ENCODE measurements around the gene TCF15. TPM values are rescaled to one million over a fixed set of nuclear protein-coding genes. Genes with fewer than 3 reads are reported as not detected.

TCF15 gene
- polyA plus RNA-seq, 2 of the 4 experiments (the other 2 are of a cell fraction): not detected

DNA sequence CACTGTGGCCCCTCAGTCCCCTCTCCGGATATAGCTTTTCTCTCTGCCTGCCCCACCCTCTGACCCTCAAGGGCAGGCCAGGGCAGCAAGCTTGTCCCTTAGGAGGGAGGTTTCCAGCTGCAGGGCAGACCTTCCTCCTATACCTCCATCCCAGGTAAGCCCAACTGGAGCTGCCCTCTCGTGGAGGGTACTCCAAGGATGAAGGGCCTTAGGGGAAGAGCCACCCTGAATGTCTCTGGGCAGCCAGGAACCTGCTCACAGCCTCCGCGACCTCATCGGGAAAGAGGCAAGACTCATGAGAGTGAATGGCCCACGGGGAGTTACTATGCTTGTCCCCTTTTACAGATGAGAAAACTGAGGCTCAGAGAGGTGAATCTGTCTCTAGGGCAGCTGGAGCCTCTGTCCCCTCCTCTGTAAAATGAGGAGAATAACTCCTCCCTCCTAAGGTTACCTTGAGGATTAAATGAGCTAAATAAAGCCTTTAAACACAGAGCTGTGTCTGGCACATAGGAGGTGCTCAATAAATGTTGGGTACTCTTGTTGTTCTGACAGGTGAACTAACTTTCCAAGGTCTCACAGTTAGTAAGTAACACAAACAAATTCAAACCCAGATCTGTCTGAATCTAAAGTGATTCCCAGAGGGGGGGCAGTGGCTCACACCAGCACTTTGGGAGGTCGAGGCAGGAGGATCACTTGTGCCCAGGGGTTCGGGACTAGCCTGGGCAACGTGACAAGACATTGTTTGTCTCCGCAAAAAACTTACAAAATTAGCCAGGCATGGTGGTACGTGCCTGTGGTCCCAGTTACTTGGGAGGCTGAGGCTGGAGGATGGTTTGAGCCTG lies 30.8 kb upstream of the TCF15 start:
- 62% methylated on average over 11 of the region's 11 CpGs for WGBS (ENCODE audit: missing lambda C conversion rate)
- no peak overlapping the region for H3K27ac ChIP-seq
- ATAC-seq: no peak
- H3K4me1 ChIP-seq: peaks cover 8% of the 10 kb centered on the region
- POLR2A ChIA-PET: no interaction called here
- no peak for DNase-seq (ENCODE audit: low read depth in 1 of 2, low spot score in 1 of 2)
- no peaks in the 10 kb centered on the region for H3K9me3 ChIP-seq
- CTCF ChIA-PET: interaction anchor here (0.7 to 2.6 kb wide), 8 partner anchors 10 to 287 kb away, joined by 3 to 23 read pairs (median 3); no protein-coding TSS in a partner anchor
- peak overlapping the region; percentile 45; the same call in 2 of the 3 replicates for H3K4me2 ChIP-seq
- H3K4me3 ChIP-seq: no peak overlapping the region
- TF ChIP-seq HOXB13 (CRISPR knock-in tag; IDR thresholded peaks at IDR 0.05; ENCODE audit: low read depth): no peak
- TF ChIP-seq KDM1A (IDR thresholded peaks at IDR 0.05; ENCODE audit: low read depth): 0 out of 2 replicates have a peak, but pooled peaks have one; percentile 59
- TF ChIP-seq E2F6 (IDR thresholded peaks at IDR 0.05; ENCODE audit: borderline replicate concordance, low read depth): no peak
- TF ChIP-seq FOSL2 (IDR thresholded peaks at IDR 0.05): no peak
- TF ChIP-seq FOSL2 (CRISPR knock-in tag; IDR thresholded peaks at IDR 0.05): no peak
- no peak for TF ChIP-seq CHD2 (IDR thresholded peaks at IDR 0.05; ENCODE audit: low read length, partially characterized antibody)
- TF ChIP-seq HDAC2 (IDR thresholded peaks at IDR 0.05): 0 out of 2 replicates have a peak, but pooled peaks have one; percentile 25
- no peak for TF ChIP-seq SMC3 (IDR thresholded peaks at IDR 0.05)
- TF ChIP-seq CTCF (IDR thresholded peaks at IDR 0.05): no peak
- no peak for TF ChIP-seq GATA3 (IDR thresholded peaks at IDR 0.05; ENCODE audit: borderline replicate concordance)
- TF ChIP-seq POLR2A (IDR thresholded peaks at IDR 0.05; ENCODE audit: low read length): no peak
- no peak for FAIRE-seq

DNA sequence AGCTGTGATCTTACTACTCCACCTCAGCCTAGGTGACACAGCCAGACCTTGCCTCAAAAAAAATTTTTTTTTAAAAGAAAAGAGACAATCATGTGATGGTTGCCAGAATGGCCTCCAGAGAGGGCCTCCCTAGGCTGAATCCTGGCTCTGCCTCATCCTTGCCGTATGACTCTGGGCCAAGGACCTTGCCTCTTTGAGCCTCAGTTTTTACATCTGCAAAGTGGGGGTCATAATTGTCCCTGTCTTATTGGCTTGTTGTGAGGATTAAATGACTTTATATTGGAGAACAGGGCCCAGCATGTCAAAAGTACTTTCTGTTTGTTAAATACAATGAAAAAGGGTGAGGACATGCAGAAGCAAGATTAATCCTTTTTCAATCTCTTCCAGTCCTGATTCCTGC lies 28.5 kb upstream of the TCF15 start:
- no peaks in the 10 kb centered on the region for H3K9me3 ChIP-seq
- H3K27ac ChIP-seq: no peak overlapping the region
- FAIRE-seq: no peak
- H3K4me2 ChIP-seq: no peak overlapping the region
- ChIA-PET CTCF (interaction anchor here (1.2 to 3.1 kb wide), 4 partner anchors 8 to 28 kb away, joined by 3 to 17 read pairs (median 4); no protein-coding TSS in a partner anchor), POLR2A (no interaction called here)
- DNase-seq (ENCODE audit: low read depth in 1 of 2, low spot score in 1 of 2): no peak
- WGBS (ENCODE audit: missing lambda C conversion rate): 93% methylated on average over 1 of the region's 1 CpG
- ATAC-seq: no peak
- H3K4me3 ChIP-seq: no peak overlapping the region
- no peak for TF ChIP-seq E2F6 (IDR thresholded peaks at IDR 0.05; ENCODE audit: borderline replicate concordance, low read depth)
- no peak for TF ChIP-seq HMGXB4 (CRISPR knock-in tag; IDR thresholded peaks at IDR 0.05; ENCODE audit: borderline replicate concordance)
- no peak for TF ChIP-seq FOSL2 (IDR thresholded peaks at IDR 0.05)
- no peak for TF ChIP-seq FOSL2 (CRISPR knock-in tag; IDR thresholded peaks at IDR 0.05)
- TF ChIP-seq RCOR1 (IDR thresholded peaks at IDR 0.05; ENCODE audit: low read depth, low read length): no peak
- no peak for TF ChIP-seq CHD4 (IDR thresholded peaks at IDR 0.05; ENCODE audit: borderline replicate concordance)
- no peak for TF ChIP-seq POLR2AphosphoS2 (conservative IDR thresholded peaks at IDR 0.05; ENCODE audit: low read length)
- TF ChIP-seq NPAS2 (CRISPR knock-in tag; IDR thresholded peaks at IDR 0.05; ENCODE audit: borderline replicate concordance): no peak
- TF ChIP-seq, protein P1, sequence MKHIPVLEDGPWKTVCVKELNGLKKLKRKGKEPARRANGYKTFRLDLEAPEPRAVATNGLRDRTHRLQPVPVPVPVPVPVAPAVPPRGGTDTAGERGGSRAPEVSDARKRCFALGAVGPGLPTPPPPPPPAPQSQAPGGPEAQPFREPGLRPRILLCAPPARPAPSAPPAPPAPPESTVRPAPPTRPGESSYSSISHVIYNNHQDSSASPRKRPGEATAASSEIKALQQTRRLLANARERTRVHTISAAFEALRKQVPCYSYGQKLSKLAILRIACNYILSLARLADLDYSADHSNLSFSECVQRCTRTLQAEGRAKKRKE (CRISPR knock-in tag; IDR thresholded peaks at IDR 0.05; ENCODE audit: low read depth): no peak
- peaks cover 4% of the 10 kb centered on the region; the same call in 1 of the 3 replicates for H3K4me1 ChIP-seq
